HG03103 (cell line): ENCODE data around the gene ESRRB.

Experiments used
- ATAC-seq: cut with Tn5 transposase; IDR thresholded peaks from one replicate; pipeline ENCODE4 v1.9.1; 2021; ENCODE audit warnings: low read depth; ENCODE audit not compliant: unreplicated experiment

ESRRB gene

GRCh38 chr14:76396714-76397187 is 20.8 kb downstream of the ESRRB start:
- ATAC-seq: no peak

GRCh38 chr14:76405627-76406026 is 29.7 kb downstream of the ESRRB start:
- no peak for ATAC-seq

GRCh38 chr14:76407449-76408150 is 31.7 kb downstream of the ESRRB start:
- no peak for ATAC-seq

- no peak for ATAC-seq
Measured at GRCh38 chr14:76408877-76409276, 32.9 kb downstream of the ESRRB start.

- ATAC-seq: no peak
Measured at GRCh38 chr14:76412501-76412900, 36.6 kb downstream of the ESRRB start.

- no peak for ATAC-seq
Measured at GRCh38 chr14:76413106-76413961, 37.4 kb downstream of the ESRRB start.

- no peak for ATAC-seq
Measured at GRCh38 chr14:76413962-76414600, 38.1 kb downstream of the ESRRB start.

GRCh38 chr14:76419399-76419798 is 43.5 kb downstream of the ESRRB start:
- no peak for ATAC-seq

- no peak for ATAC-seq
Measured at GRCh38 chr14:76420827-76421226, 44.9 kb downstream of the ESRRB start.

- no peak for ATAC-seq
Measured at GRCh38 chr14:76421662-76422061, 45.7 kb downstream of the ESRRB start.

- no peak for ATAC-seq
Measured at GRCh38 chr14:76422662-76423061, 46.7 kb downstream of the ESRRB start.

- ATAC-seq: no peak
Measured at GRCh38 chr14:76423534-76423933, 47.6 kb downstream of the ESRRB start.

GRCh38 chr14:76424359-76424758 is 48.4 kb downstream of the ESRRB start:
- ATAC-seq: no peak

- no peak for ATAC-seq
Measured at GRCh38 chr14:76426161-76426696, 50.3 kb downstream of the ESRRB start.

GRCh38 chr14:76428611-76429010 is 52.7 kb downstream of the ESRRB start:
- no peak for ATAC-seq

GRCh38 chr14:76430017-76430416 is 54.1 kb downstream of the ESRRB start:
- ATAC-seq: no peak

- ATAC-seq: no peak
Measured at GRCh38 chr14:76430475-76430980, 54.6 kb downstream of the ESRRB start.

- no peak for ATAC-seq
Measured at GRCh38 chr14:76431538-76431937, 55.6 kb downstream of the ESRRB start.

GRCh38 chr14:76432827-76433752 is 57.2 kb downstream of the ESRRB start:
- ATAC-seq: no peak

GRCh38 chr14:76434220-76434619 is 58.3 kb downstream of the ESRRB start:
- no peak for ATAC-seq
